Liver (tissue), 9 donors: ENCODE data around the gene SERPIND1. TPM values are rescaled to one million over a fixed set of nuclear protein-coding genes. Genes with fewer than 3 reads are reported as not detected.
A peak's percentile ranks its signal among the peaks of the same experiment; 100 is the strongest.

Experiments used
- DNase-seq: peaks from one replicate; pipeline ENCODE4 v3.0.0-alpha.2; 2017; ENCODE audit warnings: low spot score
- H3K27ac ChIP-seq, 2 donors: one replicate each; pipeline ENCODE4 v1.7.0; 2013; ENCODE audit warnings: inconsistent platforms in 2 of 2, low read length in 2 of 2, control low read depth in 1 of 2, low read depth in 1 of 2, mild to moderate bottlenecking in 1 of 2
- H3K27me3 ChIP-seq, 4 donors: one replicate each; pipeline versions ENCODE4 v1.6.1 to v1.7.0; 2013; ENCODE audit warnings: low read length in 3 of 4, inconsistent platforms in 1 of 4, mild to moderate bottlenecking in 1 of 4, moderate library complexity in 1 of 4; ENCODE audit not compliant: control insufficient read depth in 4 of 4, insufficient read depth in 4 of 4
- H3K36me3 ChIP-seq, 4 donors: one replicate each; pipeline versions ENCODE4 v1.6.1 to v1.7.0; 2013; ENCODE audit warnings: low read length in 3 of 4, mild to moderate bottlenecking in 3 of 4, low read depth in 1 of 4, moderate library complexity in 1 of 4; ENCODE audit not compliant: control insufficient read depth in 4 of 4, insufficient read depth in 3 of 4
- H3K4me1 ChIP-seq, 4 donors: one replicate each; pipeline versions ENCODE4 v1.6.1 to v1.7.0; 2013; ENCODE audit warnings: low read length in 3 of 4, mild to moderate bottlenecking in 3 of 4, moderate library complexity in 1 of 4; ENCODE audit not compliant: control insufficient read depth in 4 of 4, insufficient read depth in 4 of 4
- H3K4me3 ChIP-seq, 3 donors: one replicate each; pipeline versions ENCODE4 v1.6.1 to v1.7.0; 2013; ENCODE audit warnings: low read length in 3 of 3, control low read depth in 1 of 3, low read depth in 1 of 3, mild to moderate bottlenecking in 1 of 3
- H3K9ac ChIP-seq, 2 donors: one replicate each; pipeline ENCODE4 v1.7.0; 2013; ENCODE audit warnings: low read length in 2 of 2, mild to moderate bottlenecking in 2 of 2, moderate library complexity in 2 of 2, control low read depth in 1 of 2, low read depth in 1 of 2
- H3K9me3 ChIP-seq, 4 donors: one replicate each; pipeline versions ENCODE4 v1.6.1 to v1.7.0; 2013; ENCODE audit warnings: low read length in 3 of 4; ENCODE audit not compliant: control insufficient read depth in 4 of 4
- EGR1 ChIP-seq, 2 donors: IDR thresholded peaks; 2 replicates each; pipeline ENCODE4 v1.6.1; 2016 to 2018; ENCODE audit warnings: antibody characterized with exemption in 2 of 2, low read depth in 2 of 2
- FOXA1 ChIP-seq: IDR thresholded peaks from 2 replicates; pipeline ENCODE4 v1.6.1; 2016; ENCODE audit warnings: antibody characterized with exemption
- FOXA2 ChIP-seq: IDR thresholded peaks from 2 replicates; pipeline ENCODE4 v1.6.1; 2016; ENCODE audit warnings: antibody characterized with exemption
- GABPA ChIP-seq, 2 donors: IDR thresholded peaks in 1 of 2; conservative IDR thresholded peaks in 1 of 2; 2 replicates each; pipeline ENCODE4 v1.6.1; 2016; ENCODE audit warnings: antibody characterized with exemption in 2 of 2, mild to moderate bottlenecking in 1 of 2, moderate library complexity in 1 of 2
- HNF4A ChIP-seq, 2 donors: conservative IDR thresholded peaks; 2 replicates each; pipeline ENCODE4 v1.6.1; 2016; ENCODE audit warnings: antibody characterized with exemption in 2 of 2, mild to moderate bottlenecking in 2 of 2
- HNF4G ChIP-seq: IDR thresholded peaks from 2 replicates; pipeline ENCODE4 v1.6.1; 2016; ENCODE audit warnings: antibody characterized with exemption
- JUND ChIP-seq, 2 donors: IDR thresholded peaks; 2 replicates each; pipeline ENCODE4 v1.6.1; 2016; ENCODE audit warnings: antibody characterized with exemption in 2 of 2
- NR2F2 ChIP-seq: IDR thresholded peaks from 2 replicates; pipeline ENCODE4 v1.6.1; 2016; ENCODE audit warnings: antibody characterized with exemption
- RAD21 ChIP-seq, 2 donors: IDR thresholded peaks; 2 replicates each; pipeline ENCODE4 v1.6.1; 2016; ENCODE audit warnings: antibody characterized with exemption in 2 of 2, mild to moderate bottlenecking in 2 of 2
- RXRA ChIP-seq, 2 donors: IDR thresholded peaks; 2 replicates each; pipeline ENCODE4 v1.6.1; 2017 to 2018; ENCODE audit warnings: antibody characterized with exemption in 2 of 2, mild to moderate bottlenecking in 1 of 2
- SP1 ChIP-seq: IDR thresholded peaks from 2 replicates; pipeline ENCODE4 v1.6.1; 2018; ENCODE audit warnings: antibody characterized with exemption, mild to moderate bottlenecking
- TAF1 ChIP-seq: conservative IDR thresholded peaks from 2 replicates; pipeline ENCODE4 v1.6.1; 2016; ENCODE audit warnings: antibody characterized with exemption, mild to moderate bottlenecking
- YY1 ChIP-seq: IDR thresholded peaks from 2 replicates; pipeline ENCODE4 v1.6.1; 2016; ENCODE audit warnings: antibody characterized with exemption, mild to moderate bottlenecking
- WGBS: extraction: QIAGEN DNeasy Blood & Tissue Kit; methylation state at CpG from one replicate; pipeline ENCODE4 v1.1.7; 2013; 5-methylcytosine and 5-hydroxymethylcytosine counted together
- polyA plus RNA-seq, 2 donors: library from polyadenylated mRNA; stranded (reverse) in 1 of 2; unstranded in 1 of 2; fragments of 200-250 nt in 1 of 2; fragments of >200 nt in 1 of 2; fragmentation: Nextera tagmentation in 1 of 2; extraction: Ambion mirVana in 1 of 2; gene quantifications; one replicate each; pipeline versions ENCODE4 v1.2.1 to v1.2.3, GENCODE V29; 2013 to 2015
- total RNA-seq, 2 donors: library from RNA; depleted of rRNA; stranded (reverse); fragments of >200 nt; gene quantifications; one replicate each; pipeline ENCODE4 v1.2.3, GENCODE V29; 2014
- TF ChIP-seq, protein P1 (sequence below): IDR thresholded peaks from 2 replicates; pipeline ENCODE4 v1.6.1; 2016; ENCODE audit warnings: antibody characterized with exemption
- TF ChIP-seq, protein P2 (sequence below): IDR thresholded peaks from 2 replicates; pipeline ENCODE4 v1.6.1; 2016; ENCODE audit warnings: antibody characterized with exemption
- TF ChIP-seq, protein P3 (sequence below): IDR thresholded peaks from 2 replicates; pipeline ENCODE4 v1.6.1; 2016; ENCODE audit warnings: antibody characterized with exemption, mild to moderate bottlenecking
- TF ChIP-seq, protein P4 (sequence below): IDR thresholded peaks from 2 replicates; pipeline ENCODE4 v1.6.1; 2016; ENCODE audit warnings: antibody characterized with exemption
- TF ChIP-seq, protein P5 (sequence below): fragments of 150-350 bp; IDR thresholded peaks from 2 replicates; pipeline ENCODE4 v1.5.1; 2017; ENCODE audit warnings: improper control_type of control experiment, low read depth, low read length; ENCODE audit not compliant: missing input control
- donor health status: healthy.
- donor health status: healthy.
- donor health status: healthy.
- donor health status: healthy.
- donor health status: healthy.

Gene SERPIND1
- total and polyA plus RNA-seq, 4 donors: 117 to 176 (median 170) TPM

DNA sequence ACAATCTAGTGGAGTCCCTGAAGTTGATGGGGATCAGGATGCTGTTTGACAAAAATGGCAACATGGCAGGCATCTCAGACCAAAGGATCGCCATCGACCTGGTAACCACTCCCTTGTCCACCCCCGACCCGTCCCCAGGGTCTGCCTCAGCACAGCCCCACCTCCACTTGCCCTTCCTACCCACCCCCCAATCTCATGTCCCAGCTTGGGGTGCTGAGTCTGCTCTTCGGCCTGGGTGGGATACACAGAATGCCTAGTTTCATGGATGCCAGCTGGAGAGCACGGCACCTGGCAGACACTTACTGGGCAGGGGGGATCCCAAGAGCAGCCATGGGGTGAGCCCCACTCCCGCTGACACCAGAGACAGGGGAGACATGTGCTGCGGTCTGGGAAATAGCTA, 12.1 kb downstream of the SERPIND1 start:
- H3K9me3 ChIP-seq: no peaks in the 10 kb centered on the region
- no peak overlapping the region for H3K4me3 ChIP-seq
- no peak for DNase-seq
- H3K36me3 ChIP-seq: peaks cover 0 to 30% (median 11%) of the 10 kb centered on the region in 4 donors
- peak overlapping the region; percentile 76 to 90 for H3K27ac ChIP-seq
- 73% methylated on average over 8 of the region's 8 CpGs for WGBS
- no peaks in the 10 kb centered on the region for H3K27me3 ChIP-seq
- TF ChIP-seq, protein P1, sequence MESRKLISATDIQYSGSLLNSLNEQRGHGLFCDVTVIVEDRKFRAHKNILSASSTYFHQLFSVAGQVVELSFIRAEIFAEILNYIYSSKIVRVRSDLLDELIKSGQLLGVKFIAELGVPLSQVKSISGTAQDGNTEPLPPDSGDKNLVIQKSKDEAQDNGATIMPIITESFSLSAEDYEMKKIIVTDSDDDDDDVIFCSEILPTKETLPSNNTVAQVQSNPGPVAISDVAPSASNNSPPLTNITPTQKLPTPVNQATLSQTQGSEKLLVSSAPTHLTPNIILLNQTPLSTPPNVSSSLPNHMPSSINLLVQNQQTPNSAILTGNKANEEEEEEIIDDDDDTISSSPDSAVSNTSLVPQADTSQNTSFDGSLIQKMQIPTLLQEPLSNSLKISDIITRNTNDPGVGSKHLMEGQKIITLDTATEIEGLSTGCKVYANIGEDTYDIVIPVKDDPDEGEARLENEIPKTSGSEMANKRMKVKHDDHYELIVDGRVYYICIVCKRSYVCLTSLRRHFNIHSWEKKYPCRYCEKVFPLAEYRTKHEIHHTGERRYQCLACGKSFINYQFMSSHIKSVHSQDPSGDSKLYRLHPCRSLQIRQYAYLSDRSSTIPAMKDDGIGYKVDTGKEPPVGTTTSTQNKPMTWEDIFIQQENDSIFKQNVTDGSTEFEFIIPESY: no peak
- H3K9ac ChIP-seq: peak overlapping the region in 1 of 2 donors; percentile 9
- H3K4me1 ChIP-seq: peaks cover 16 to 90% (median 80%) of the 10 kb centered on the region in 4 donors

DNA sequence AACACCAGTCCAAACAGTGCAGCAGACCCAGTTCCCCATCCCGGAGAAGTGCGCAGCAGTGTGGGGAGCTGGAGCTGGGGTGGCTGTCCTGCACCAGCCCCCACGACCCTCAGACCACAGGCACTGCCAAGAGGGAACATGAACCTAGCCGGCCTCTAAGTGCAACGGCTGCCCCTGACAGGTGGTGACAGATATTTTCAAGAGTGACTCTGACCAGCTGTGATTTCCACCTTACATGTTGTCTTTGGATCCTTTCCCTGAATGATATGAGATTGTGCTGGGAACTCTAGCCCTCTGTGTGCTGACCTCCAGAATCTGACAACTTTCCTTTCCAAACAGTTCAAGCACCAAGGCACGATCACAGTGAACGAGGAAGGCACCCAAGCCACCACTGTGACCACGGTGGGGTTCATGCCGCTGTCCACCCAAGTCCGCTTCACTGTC, 12.6 kb downstream of the SERPIND1 start:
- WGBS: 39% methylated on average over 10 of the region's 10 CpGs

More for the DNA sequence above, 12.6 kb downstream of the SERPIND1 start:
- Histone ChIP-seq H3K4me3 (no peak overlapping the region), H3K27ac (peak overlapping the region; percentile 76 to 90), H3K36me3 (peaks cover 0 to 28% (median 10%) of the 10 kb centered on the region in 4 donors), H3K4me1 (peaks cover 20 to 90% (median 80%) of the 10 kb centered on the region in 4 donors), H3K27me3 (no peaks in the 10 kb centered on the region), H3K9ac (peak overlapping the region in 1 of 2 donors; percentile 13), H3K9me3 (no peaks in the 10 kb centered on the region)
- DNase-seq: no peak
- TF ChIP-seq NR2F2: no peak
- TF ChIP-seq YY1: peak; percentile 55
- no peak for TF ChIP-seq EGR1 (IDR thresholded peaks at IDR 0.05; ENCODE audit: low read depth in 2 of 2)
- TF ChIP-seq, protein P1: peak; percentile 67
- TF ChIP-seq RAD21 (IDR thresholded peaks at IDR 0.05): peak; percentile 28 to 45
- no peak for TF ChIP-seq HNF4G
- peak; percentile 60 for TF ChIP-seq SP1
- TF ChIP-seq, protein P2, sequence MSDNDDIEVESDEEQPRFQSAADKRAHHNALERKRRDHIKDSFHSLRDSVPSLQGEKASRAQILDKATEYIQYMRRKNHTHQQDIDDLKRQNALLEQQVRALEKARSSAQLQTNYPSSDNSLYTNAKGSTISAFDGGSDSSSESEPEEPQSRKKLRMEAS: peak; percentile 73
- TF ChIP-seq JUND (IDR thresholded peaks at IDR 0.05): peak in 1 of 2 donors; percentile 68
- no peak for TF ChIP-seq TAF1
- TF ChIP-seq HNF4A (conservative IDR thresholded peaks at IDR 0.05): peak; percentile 58 to 79
- TF ChIP-seq, protein P3, sequence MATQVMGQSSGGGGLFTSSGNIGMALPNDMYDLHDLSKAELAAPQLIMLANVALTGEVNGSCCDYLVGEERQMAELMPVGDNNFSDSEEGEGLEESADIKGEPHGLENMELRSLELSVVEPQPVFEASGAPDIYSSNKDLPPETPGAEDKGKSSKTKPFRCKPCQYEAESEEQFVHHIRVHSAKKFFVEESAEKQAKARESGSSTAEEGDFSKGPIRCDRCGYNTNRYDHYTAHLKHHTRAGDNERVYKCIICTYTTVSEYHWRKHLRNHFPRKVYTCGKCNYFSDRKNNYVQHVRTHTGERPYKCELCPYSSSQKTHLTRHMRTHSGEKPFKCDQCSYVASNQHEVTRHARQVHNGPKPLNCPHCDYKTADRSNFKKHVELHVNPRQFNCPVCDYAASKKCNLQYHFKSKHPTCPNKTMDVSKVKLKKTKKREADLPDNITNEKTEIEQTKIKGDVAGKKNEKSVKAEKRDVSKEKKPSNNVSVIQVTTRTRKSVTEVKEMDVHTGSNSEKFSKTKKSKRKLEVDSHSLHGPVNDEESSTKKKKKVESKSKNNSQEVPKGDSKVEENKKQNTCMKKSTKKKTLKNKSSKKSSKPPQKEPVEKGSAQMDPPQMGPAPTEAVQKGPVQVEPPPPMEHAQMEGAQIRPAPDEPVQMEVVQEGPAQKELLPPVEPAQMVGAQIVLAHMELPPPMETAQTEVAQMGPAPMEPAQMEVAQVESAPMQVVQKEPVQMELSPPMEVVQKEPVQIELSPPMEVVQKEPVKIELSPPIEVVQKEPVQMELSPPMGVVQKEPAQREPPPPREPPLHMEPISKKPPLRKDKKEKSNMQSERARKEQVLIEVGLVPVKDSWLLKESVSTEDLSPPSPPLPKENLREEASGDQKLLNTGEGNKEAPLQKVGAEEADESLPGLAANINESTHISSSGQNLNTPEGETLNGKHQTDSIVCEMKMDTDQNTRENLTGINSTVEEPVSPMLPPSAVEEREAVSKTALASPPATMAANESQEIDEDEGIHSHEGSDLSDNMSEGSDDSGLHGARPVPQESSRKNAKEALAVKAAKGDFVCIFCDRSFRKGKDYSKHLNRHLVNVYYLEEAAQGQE: peak; percentile 43
- peak; percentile 88 for TF ChIP-seq FOXA2
- TF ChIP-seq, protein P4, sequence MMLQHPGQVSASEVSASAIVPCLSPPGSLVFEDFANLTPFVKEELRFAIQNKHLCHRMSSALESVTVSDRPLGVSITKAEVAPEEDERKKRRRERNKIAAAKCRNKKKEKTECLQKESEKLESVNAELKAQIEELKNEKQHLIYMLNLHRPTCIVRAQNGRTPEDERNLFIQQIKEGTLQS: no peak
- TF ChIP-seq, protein P5, sequence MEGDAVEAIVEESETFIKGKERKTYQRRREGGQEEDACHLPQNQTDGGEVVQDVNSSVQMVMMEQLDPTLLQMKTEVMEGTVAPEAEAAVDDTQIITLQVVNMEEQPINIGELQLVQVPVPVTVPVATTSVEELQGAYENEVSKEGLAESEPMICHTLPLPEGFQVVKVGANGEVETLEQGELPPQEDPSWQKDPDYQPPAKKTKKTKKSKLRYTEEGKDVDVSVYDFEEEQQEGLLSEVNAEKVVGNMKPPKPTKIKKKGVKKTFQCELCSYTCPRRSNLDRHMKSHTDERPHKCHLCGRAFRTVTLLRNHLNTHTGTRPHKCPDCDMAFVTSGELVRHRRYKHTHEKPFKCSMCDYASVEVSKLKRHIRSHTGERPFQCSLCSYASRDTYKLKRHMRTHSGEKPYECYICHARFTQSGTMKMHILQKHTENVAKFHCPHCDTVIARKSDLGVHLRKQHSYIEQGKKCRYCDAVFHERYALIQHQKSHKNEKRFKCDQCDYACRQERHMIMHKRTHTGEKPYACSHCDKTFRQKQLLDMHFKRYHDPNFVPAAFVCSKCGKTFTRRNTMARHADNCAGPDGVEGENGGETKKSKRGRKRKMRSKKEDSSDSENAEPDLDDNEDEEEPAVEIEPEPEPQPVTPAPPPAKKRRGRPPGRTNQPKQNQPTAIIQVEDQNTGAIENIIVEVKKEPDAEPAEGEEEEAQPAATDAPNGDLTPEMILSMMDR: no peak
- TF ChIP-seq GABPA (IDR thresholded peaks at IDR 0.05 in 1 of 2, conservative IDR thresholded peaks at IDR 0.05 in 1 of 2): no peak
- TF ChIP-seq FOXA1: peak; percentile 78
- TF ChIP-seq RXRA (IDR thresholded peaks at IDR 0.05): peak; percentile 69 to 91
